ENCODE results near the gene PRCC. TPM values are rescaled to one million over a fixed set of nuclear protein-coding genes. Genes with fewer than 3 reads are reported as not detected.

PRCC gene
- polyA plus RNA-seq, 3 donors: 26.7 to 37.1 (median 29.6) TPM

GRCh38 chr1:156805766-156806511, 38.6 kb downstream of the PRCC start:
- Histone ChIP-seq H3K9me3 (replicated peaks in 1 of 2; ENCODE audit: control insufficient read depth in 1 of 2, insufficient read depth in 1 of 2, low read length in 2 of 2) (no peaks in the 10 kb centered on the region), H3K36me3 (replicated peaks in 1 of 2; ENCODE audit: control insufficient read depth in 1 of 2, insufficient read depth in 2 of 2, low read length in 2 of 2) (peaks cover 8 to 17% of the 10 kb centered on the region in 2 donors), H3K4me1 (ENCODE audit: control insufficient read depth in 1 of 2, insufficient read depth in 2 of 2, low read length in 2 of 2) (peaks cover 14 to 15% of the 10 kb centered on the region in 2 donors), H3K4me3 (replicated peaks in 1 of 3; ENCODE audit: low read depth in 2 of 3, low read length in 3 of 3) (no peak overlapping the region), H4K20me1 (ENCODE audit: insufficient read depth, low read length) (no peaks in the 10 kb centered on the region), H3K27me3 (ENCODE audit: control insufficient read depth in 2 of 2, insufficient read depth in 2 of 2, low read length in 2 of 2) (no peaks in the 10 kb centered on the region), H3K79me2 (ENCODE audit: insufficient read depth, low read length) (no peaks in the 10 kb centered on the region), H3K9ac (ENCODE audit: insufficient read depth, low read length, poor library complexity, severe bottlenecking) (no peak overlapping the region), H3K4me2 (replicated peaks; ENCODE audit: extremely low read depth, low read length, poor library complexity, severe bottlenecking) (no peak overlapping the region), H2AFZ (ENCODE audit: insufficient read depth, low read depth, low read length, poor library complexity, severe bottlenecking) (no peak overlapping the region), H3K27ac (ENCODE audit: low read depth in 1 of 2, low read length in 2 of 2) (no peak overlapping the region)
- DNase-seq: no peak
- Mint-ChIP-seq H3K27ac (peak overlapping the region in 1 of 7 donors; percentile 63), H3K4me1 (peaks cover 21% of the 10 kb centered on the region), H3K9me3 (no peaks in the 10 kb centered on the region), H3K36me3 (peaks cover 11 to 20% of the 10 kb centered on the region in 2 donors), H3K27me3 (ENCODE audit: low read depth in 3 of 3) (peaks cover 5 to 6% (median 6%) of the 10 kb centered on the region in 3 donors), H3K4me3 (no peak overlapping the region)
- no peak for TF ChIP-seq CTCF (IDR thresholded peaks at IDR 0.05)
- intact Hi-C loops (cut with micrococcal nuclease): no loop called here
- 80% methylated on average over 1 of the region's 3 CpGs for WGBS (ENCODE audit: insufficient coverage)

DNA sequence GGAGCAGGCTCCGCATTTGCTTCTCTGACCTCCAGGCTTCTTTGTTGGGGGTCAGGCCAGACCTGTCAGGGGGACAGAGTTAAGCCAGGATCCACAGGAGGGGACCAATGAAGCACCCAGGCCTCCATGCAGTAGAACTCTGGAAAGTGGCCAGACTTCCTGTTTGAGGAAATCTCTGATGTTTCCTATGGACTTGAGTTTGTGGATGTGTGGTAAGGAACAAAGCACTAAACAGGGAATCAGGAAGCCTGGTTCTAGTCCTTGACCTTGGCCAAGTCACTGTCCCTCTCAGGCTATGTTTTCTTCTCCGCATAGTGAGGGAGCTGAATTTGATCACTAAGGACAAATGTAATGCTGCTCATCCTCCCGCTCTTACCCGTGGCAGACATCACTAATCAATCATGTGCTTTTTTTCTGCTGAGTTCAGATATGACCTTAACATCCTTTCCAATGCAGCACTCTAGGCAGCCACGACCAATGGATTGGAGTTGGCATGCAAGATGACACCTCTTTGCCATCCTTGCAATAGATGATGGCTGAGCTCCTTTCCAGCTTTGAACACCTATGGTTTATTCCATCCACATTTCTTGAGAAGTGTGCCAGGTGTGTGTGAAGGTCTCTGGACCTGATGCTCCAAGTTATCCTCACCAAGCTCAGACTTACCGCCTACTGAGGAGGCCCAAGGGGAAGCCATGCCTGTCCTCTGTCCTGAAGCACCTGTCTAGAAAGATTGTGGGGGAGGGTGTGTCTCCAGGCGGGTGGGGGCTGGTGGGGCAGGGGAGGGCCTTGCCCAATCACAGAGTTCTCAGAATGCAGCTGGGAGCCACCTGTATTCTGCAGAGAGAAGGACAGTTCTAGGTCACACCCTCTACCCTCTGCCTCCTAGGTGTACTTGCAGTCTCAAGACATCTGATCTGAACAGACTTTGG, 39.4 kb downstream of the PRCC start:
- peaks cover 14 to 15% of the 10 kb centered on the region in 2 donors for H3K4me1 ChIP-seq (ENCODE audit: control insufficient read depth in 1 of 2, insufficient read depth in 2 of 2, low read length in 2 of 2)
- no peak overlapping the region for H3K4me2 ChIP-seq (replicated peaks; ENCODE audit: extremely low read depth, low read length, poor library complexity, severe bottlenecking)
- Mint-ChIP-seq H3K36me3 (peaks cover 3 to 12% of the 10 kb centered on the region in 2 donors), H3K27ac (peak overlapping the region in 1 of 7 donors; percentile 13), H3K9me3 (no peaks in the 10 kb centered on the region), H3K27me3 (ENCODE audit: low read depth in 3 of 3) (peaks cover 8 to 13% (median 12%) of the 10 kb centered on the region in 3 donors), H3K4me1 (peaks cover 21% of the 10 kb centered on the region), H3K4me3 (no peak overlapping the region)
- peaks cover 0 to 8% of the 10 kb centered on the region in 2 donors for H3K36me3 ChIP-seq (replicated peaks in 1 of 2; ENCODE audit: control insufficient read depth in 1 of 2, insufficient read depth in 2 of 2, low read length in 2 of 2)
- H4K20me1 ChIP-seq (ENCODE audit: insufficient read depth, low read length): no peaks in the 10 kb centered on the region
- H3K27ac ChIP-seq (ENCODE audit: low read depth in 1 of 2, low read length in 2 of 2): no peak overlapping the region
- DNase-seq: no peak
- peaks cover 0 to 5% of the 10 kb centered on the region in 2 donors for H3K27me3 ChIP-seq (ENCODE audit: control insufficient read depth in 2 of 2, insufficient read depth in 2 of 2, low read length in 2 of 2)
- no peak overlapping the region for H3K9ac ChIP-seq (ENCODE audit: insufficient read depth, low read length, poor library complexity, severe bottlenecking)
- H3K79me2 ChIP-seq (ENCODE audit: insufficient read depth, low read length): no peaks in the 10 kb centered on the region
- TF ChIP-seq CTCF (IDR thresholded peaks at IDR 0.05): no peak
- no peaks in the 10 kb centered on the region for H3K9me3 ChIP-seq (replicated peaks in 1 of 2; ENCODE audit: control insufficient read depth in 1 of 2, insufficient read depth in 1 of 2, low read length in 2 of 2)
- intact Hi-C loops (cut with micrococcal nuclease): no loop called here
- 93% methylated on average over 3 of the region's 7 CpGs for WGBS (ENCODE audit: insufficient coverage)
- no peak overlapping the region for H2AFZ ChIP-seq (ENCODE audit: insufficient read depth, low read depth, low read length, poor library complexity, severe bottlenecking)
- H3K4me3 ChIP-seq (replicated peaks in 1 of 3; ENCODE audit: low read depth in 2 of 3, low read length in 3 of 3): no peak overlapping the region
